Panc1 (cell line): ENCODE measurements around the gene TLR4. TPM values are rescaled to one million over a fixed set of nuclear protein-coding genes. Genes with fewer than 3 reads are reported as not detected.

Experiments used
- ATAC-seq: fragments of 200-7000 bp; cut with Tn5 transposase; 2 replicates; pipeline ENCODE4 v1.9.1; 2020; ENCODE audit warnings: mild to moderate bottlenecking, moderate library complexity
- BruUV-seq: library from RNA; stranded (reverse); fragments of 400-500 nt; replicated peaks from 2 replicates; lab custom pipeline; 2021; lab: Mats Ljungman, UMichigan
- CTCF ChIA-PET: fragments of 300-600 bp; sonication (Branson Sonifier 250); formaldehyde crosslinking; loops from one replicate; lab custom pipeline; 2022; ENCODE audit warnings: antibody characterized with exemption; lab: Charles Lee
- POLR2A ChIA-PET: fragments of 300-600 bp; sonication (Branson Sonifier 250); formaldehyde crosslinking; loops from one replicate; lab custom pipeline; 2022; ENCODE audit warnings: antibody characterized with exemption; lab: Charles Lee
- DNase-seq: peaks from one replicate; pipeline ENCODE4 v3.0.0-alpha.2; 2010; ENCODE audit warnings: low read depth, low spot score
- H3K27ac ChIP-seq: 2 replicates; pipeline ENCODE4 v1.5.1; 2011; ENCODE audit warnings: mild to moderate bottlenecking, low read length, inconsistent platforms
- H3K27me3 ChIP-seq: fragments of 200-500 bp; sonication (Bioruptor generic); 2 replicates; pipeline ENCODE4 v1.6.0; 2014; ENCODE audit warnings: low read length, inconsistent platforms; ENCODE audit not compliant: control insufficient read depth, insufficient read depth
- H3K36me3 ChIP-seq: fragments of 200-500 bp; sonication (Bioruptor generic); 2 replicates; pipeline ENCODE4 v1.5.1; 2014; ENCODE audit warnings: inconsistent platforms, mild to moderate bottlenecking, low read length, moderate library complexity; ENCODE audit not compliant: control insufficient read depth, insufficient read depth
- H3K4me1 ChIP-seq: 2 replicates; pipeline ENCODE4 v1.5.1; 2011; ENCODE audit warnings: inconsistent platforms, mild to moderate bottlenecking, low read length, moderate library complexity; ENCODE audit not compliant: control insufficient read depth, insufficient read depth
- H3K4me3 ChIP-seq, 2 experiments: 2 replicates each; pipeline ENCODE4 v1.5.1; 2011 to 2012; ENCODE audit warnings: low read depth in 2 of 2, low read length in 2 of 2, mild to moderate bottlenecking in 2 of 2, inconsistent platforms in 1 of 2, moderate library complexity in 1 of 2
- H3K9me3 ChIP-seq: fragments of 200-500 bp; sonication (Bioruptor generic); 2 replicates; pipeline ENCODE4 v1.5.1; 2014; ENCODE audit warnings: low read depth, mild to moderate bottlenecking, inconsistent platforms, low read length, moderate library complexity; ENCODE audit not compliant: control insufficient read depth, insufficient read depth
- CTCF ChIP-seq: fragments of 450-650 bp; IDR thresholded peaks from 2 replicates; pipeline ENCODE4 v1.5.1; 2017; ENCODE audit warnings: mild to moderate bottlenecking
- POLR2AphosphoS5 ChIP-seq: IDR thresholded peaks from 2 replicates; pipeline ENCODE4 v1.6.1; 2012; ENCODE audit warnings: mild to moderate bottlenecking, low read depth, low read length, moderate library complexity
- REST ChIP-seq, 2 experiments: IDR thresholded peaks; 2 replicates each; pipeline ENCODE4 v1.6.1; 2011 to 2012; ENCODE audit warnings: low read depth in 2 of 2, control low read depth in 1 of 2, low read length in 1 of 2, mild to moderate bottlenecking in 1 of 2, moderate library complexity in 1 of 2; ENCODE audit not compliant: insufficient read depth in 1 of 2
- SIN3A ChIP-seq: IDR thresholded peaks from 2 replicates; pipeline ENCODE4 v1.6.1; 2012; ENCODE audit warnings: low read depth, mild to moderate bottlenecking, low read length, moderate library complexity, borderline replicate concordance; ENCODE audit not compliant: insufficient read depth
- TCF7L2 ChIP-seq: IDR thresholded peaks from 2 replicates; pipeline ENCODE4 v1.6.1; 2011; ENCODE audit warnings: mild to moderate bottlenecking, low read depth, low read length, inconsistent platforms
- in situ Hi-C: cut with HindIII; loops from 2 replicates; pipeline ENCODE4 v1.10.0; 2016; ENCODE audit warnings: low sequenced_read_pairs, low pct_unique_long_range_greater_than_20kb
- intact Hi-C: fragments of 100-400 bp; cut with micrococcal nuclease; formaldehyde crosslinking; loops from one replicate; pipeline ENCODE4 v1.10.0; 2022; ENCODE audit not compliant: unreplicated experiment
- total RNA-seq: library from RNA; stranded (reverse); gene quantifications from one replicate; pipeline ENCODE4 v1.2.1, GENCODE V29; 2021; ENCODE audit not compliant: unreplicated experiment

Gene TLR4
- total RNA-seq, 1 experiment from 2014 or later = 0.33 TPM

- H3K36me3 ChIP-seq = no peaks in the 10 kb centered on the region
- no peaks in the 10 kb centered on the region for H3K4me1 ChIP-seq
- H3K27me3 ChIP-seq = no peaks in the 10 kb centered on the region
- ATAC-seq (no peak), DNase-seq (no peak)
- CTCF ChIA-PET = no interaction called here
- POLR2A ChIA-PET = no interaction called here
- H3K27ac ChIP-seq = no peak overlapping the region
- H3K4me3 ChIP-seq = no peak overlapping the region
- H3K9me3 ChIP-seq = no peaks in the 10 kb centered on the region
- intact Hi-C loops (no loop called here), in situ Hi-C loops (no loop called here)
- TF ChIP-seq CTCF (no peak), REST (IDR thresholded peaks at IDR 0.05; ENCODE audit: insufficient read depth in 1 of 2, low read depth in 2 of 2, low read length in 1 of 2) (no peak), TCF7L2 (no peak), SIN3A (no peak), POLR2AphosphoS5 (no peak)
- BruUV-seq = no TSS peak
Observed at GRCh38 chr9:117665601-117666385, 38.4 kb upstream of the TLR4 start.

- H3K4me3 ChIP-seq = no peak overlapping the region
- ChIA-PET POLR2A (no interaction called here), CTCF (no interaction called here)
- no peaks in the 10 kb centered on the region for H3K36me3 ChIP-seq
- DNase-seq = no peak
- intact Hi-C loops (no loop called here), in situ Hi-C loops (no loop called here)
- no TSS peak for BruUV-seq
- H3K27me3 ChIP-seq = no peaks in the 10 kb centered on the region
- H3K27ac ChIP-seq = no peak overlapping the region
- no peaks in the 10 kb centered on the region for H3K4me1 ChIP-seq
- no peaks in the 10 kb centered on the region for H3K9me3 ChIP-seq
- TF ChIP-seq SIN3A (no peak), REST (IDR thresholded peaks at IDR 0.05; ENCODE audit: insufficient read depth in 1 of 2, low read depth in 2 of 2, low read length in 1 of 2) (no peak), TCF7L2 (no peak)
- ATAC-seq = no peak
Observed at GRCh38 chr9:117671468-117671867, 32.7 kb upstream of the TLR4 start.
